NT2/D1 (cell line): Measurements from ENCODE around the gene PLPP6.

Experiments used
- SUZ12 ChIP-seq: IDR thresholded peaks from 2 replicates; pipeline ENCODE4 v1.6.1; 2011; ENCODE audit not compliant: insufficient read length, insufficient read depth; ENCODE audit errors: extremely low read depth
- YY1 ChIP-seq: IDR thresholded peaks from 2 replicates; pipeline ENCODE4 v1.6.1; 2011; ENCODE audit not compliant: insufficient read length, insufficient read depth
- ZNF274 ChIP-seq: IDR thresholded peaks from 2 replicates; pipeline ENCODE4 v1.6.1; 2011; ENCODE audit warnings: mild to moderate bottlenecking, low read depth, low read length

DNA sequence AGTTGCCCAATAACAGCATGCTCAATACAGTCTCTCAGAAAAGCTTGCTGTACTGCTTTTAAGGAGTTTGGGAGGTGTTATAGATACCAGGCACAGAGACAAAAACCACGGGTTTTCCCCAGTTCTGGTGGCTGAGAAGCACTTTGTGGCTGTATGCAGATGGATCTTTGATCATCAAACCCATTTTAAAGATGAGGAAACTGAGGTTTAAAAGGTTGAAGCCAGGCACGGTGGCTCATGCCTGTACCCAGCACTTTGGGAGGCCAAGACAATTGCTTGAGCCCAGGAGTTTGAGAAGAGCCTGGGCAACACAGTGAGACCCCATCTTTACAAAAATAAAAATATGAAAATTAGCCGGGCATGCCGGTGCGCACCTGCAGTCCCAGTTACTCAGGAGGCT lies 46.3 kb upstream of the PLPP6 start:
- no peak for TF ChIP-seq YY1
- no peak for TF ChIP-seq ZNF274
- no peak for TF ChIP-seq SUZ12
